Measurements from ENCODE around the gene TACC3. TPM values are rescaled to one million over a fixed set of nuclear protein-coding genes. Genes with fewer than 3 reads are reported as not detected.

The TACC3 gene
- total RNA-seq, 1 donor, result 16.0 TPM

DNA sequence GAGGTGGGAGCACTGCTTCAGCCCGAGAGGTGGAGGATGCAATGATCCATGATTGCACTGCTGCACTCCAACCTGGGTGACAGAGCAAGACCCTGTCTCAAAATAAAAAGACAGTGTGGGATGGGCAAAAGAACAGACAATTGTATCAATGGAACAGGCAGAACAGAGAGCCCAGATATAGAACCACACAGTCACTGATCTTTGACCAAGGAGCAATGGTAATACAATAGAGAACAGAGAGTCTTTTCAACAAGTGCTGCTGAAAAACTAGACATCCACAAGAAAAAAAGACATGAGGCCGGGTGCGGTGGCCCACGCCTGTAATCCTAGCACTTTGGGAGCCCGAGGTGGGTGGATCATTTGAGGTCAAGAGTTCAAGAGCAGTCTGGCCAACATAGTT is 43.1 kb upstream of the TACC3 start:
- TF ChIP-seq, protein P1, sequence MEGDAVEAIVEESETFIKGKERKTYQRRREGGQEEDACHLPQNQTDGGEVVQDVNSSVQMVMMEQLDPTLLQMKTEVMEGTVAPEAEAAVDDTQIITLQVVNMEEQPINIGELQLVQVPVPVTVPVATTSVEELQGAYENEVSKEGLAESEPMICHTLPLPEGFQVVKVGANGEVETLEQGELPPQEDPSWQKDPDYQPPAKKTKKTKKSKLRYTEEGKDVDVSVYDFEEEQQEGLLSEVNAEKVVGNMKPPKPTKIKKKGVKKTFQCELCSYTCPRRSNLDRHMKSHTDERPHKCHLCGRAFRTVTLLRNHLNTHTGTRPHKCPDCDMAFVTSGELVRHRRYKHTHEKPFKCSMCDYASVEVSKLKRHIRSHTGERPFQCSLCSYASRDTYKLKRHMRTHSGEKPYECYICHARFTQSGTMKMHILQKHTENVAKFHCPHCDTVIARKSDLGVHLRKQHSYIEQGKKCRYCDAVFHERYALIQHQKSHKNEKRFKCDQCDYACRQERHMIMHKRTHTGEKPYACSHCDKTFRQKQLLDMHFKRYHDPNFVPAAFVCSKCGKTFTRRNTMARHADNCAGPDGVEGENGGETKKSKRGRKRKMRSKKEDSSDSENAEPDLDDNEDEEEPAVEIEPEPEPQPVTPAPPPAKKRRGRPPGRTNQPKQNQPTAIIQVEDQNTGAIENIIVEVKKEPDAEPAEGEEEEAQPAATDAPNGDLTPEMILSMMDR (IDR thresholded peaks at IDR 0.05; ENCODE audit: insufficient read depth, low read depth, low read length), result no peak
- H3K4me3 ChIP-seq (ENCODE audit: low read depth, low read length), result no peak overlapping the region
- no peak for DNase-seq (ENCODE audit: low read depth)

DNA sequence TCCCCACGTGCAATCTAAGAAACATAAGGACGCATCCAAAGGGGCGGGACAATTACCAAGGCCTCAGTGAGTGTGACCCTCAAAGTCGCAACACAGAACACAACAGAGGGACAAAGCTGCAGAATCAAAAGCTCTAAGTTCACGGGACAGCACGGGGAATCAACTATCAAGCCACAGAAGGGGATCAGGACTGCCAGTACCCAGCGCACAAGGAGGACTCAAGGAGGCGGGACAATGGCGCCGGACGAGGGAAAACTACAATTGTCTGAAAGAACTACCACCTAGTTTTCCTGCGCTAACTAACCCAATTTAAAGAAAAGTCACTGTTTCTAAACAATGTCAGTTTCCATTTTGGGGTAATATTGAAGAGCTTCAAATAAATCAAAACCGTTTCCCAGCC is 38.5 kb upstream of the TACC3 start:
- TF ChIP-seq, protein P1 (IDR thresholded peaks at IDR 0.05; ENCODE audit: insufficient read depth, low read depth, low read length), result no peak
- DNase-seq (ENCODE audit: low read depth), result no peak
- peak overlapping the region; percentile 63 for H3K4me3 ChIP-seq (ENCODE audit: low read depth, low read length)

DNA sequence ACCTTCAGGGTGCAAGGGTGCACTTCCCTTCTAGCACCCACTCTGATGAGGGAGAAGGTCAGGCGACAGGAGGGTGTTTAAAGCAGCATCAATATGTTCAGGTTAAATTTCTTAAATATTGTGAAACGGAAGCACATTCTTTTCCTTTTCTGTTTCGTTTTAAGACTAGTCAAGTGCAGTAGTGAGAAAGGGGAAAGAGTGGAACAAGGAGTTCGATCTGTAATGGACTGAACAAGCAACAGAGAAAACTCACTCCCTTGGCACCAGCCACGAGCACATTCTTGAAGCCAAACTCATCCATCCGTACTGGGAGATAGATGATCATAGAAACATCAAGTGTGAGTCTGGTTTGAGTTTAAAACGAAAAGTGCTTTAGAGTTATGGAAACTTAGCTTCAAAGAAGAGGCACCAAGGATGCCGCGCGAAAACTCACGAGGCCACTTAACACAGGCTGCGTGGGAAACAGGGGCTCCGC is 38.0 kb upstream of the TACC3 start:
- H3K4me3 ChIP-seq (ENCODE audit: low read depth, low read length), result peak overlapping the region; percentile 63
- TF ChIP-seq, protein P1 (IDR thresholded peaks at IDR 0.05; ENCODE audit: insufficient read depth, low read depth, low read length), result no peak
- DNase-seq (ENCODE audit: low read depth), result peak; percentile 73

DNA sequence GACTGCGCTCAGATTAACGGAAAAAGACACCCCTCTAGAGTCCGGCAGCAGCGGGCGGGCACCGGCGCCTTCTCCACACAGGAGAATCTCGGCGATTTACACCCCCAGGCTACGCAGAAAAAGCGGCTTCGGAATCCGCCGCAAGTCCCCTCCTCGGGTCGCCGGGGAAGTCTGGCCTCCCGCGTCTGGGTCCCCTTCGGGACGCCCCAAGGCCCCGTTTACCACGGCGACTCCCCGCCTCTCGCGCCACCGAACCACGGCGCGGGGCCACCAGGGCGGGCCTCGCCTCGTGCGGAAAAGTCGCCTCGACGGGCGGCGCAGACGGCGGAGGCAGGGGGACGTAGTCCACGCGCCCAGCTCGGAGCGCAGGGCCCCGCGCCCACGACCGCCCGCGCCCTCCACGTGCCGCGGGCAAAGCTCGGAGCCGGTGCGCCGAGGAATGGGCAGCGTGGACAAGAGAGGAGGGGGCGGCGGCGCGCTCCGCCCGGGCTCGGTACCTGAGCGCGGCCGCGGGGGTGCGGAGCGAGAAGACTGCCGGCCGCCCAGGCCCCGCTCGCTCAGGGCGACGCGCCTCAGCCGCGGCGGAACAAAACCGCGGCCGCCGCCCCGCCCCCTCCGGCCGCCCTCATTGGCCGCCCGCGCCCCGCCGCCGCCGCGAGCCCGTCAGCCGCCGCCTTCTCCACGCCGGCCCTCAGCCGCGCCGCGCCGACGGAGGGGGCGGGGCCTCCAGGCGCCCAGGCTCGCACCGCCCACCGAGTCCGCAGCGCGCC is 37.4 kb upstream of the TACC3 start, which contains the start of gene FAM53A:
Gene FAM53A (minus strand): TSS at position 578 of the 770 bp plus-strand sequence. CDS start 15,572 bp downstream, outside the sequence.
- peak; percentile 86 for DNase-seq (ENCODE audit: low read depth)
- TF ChIP-seq, protein P1 (IDR thresholded peaks at IDR 0.05; ENCODE audit: insufficient read depth, low read depth, low read length), result no peak
- peak within 1 kb of the TSS; percentile 63 for H3K4me3 ChIP-seq (ENCODE audit: low read depth, low read length)

DNA sequence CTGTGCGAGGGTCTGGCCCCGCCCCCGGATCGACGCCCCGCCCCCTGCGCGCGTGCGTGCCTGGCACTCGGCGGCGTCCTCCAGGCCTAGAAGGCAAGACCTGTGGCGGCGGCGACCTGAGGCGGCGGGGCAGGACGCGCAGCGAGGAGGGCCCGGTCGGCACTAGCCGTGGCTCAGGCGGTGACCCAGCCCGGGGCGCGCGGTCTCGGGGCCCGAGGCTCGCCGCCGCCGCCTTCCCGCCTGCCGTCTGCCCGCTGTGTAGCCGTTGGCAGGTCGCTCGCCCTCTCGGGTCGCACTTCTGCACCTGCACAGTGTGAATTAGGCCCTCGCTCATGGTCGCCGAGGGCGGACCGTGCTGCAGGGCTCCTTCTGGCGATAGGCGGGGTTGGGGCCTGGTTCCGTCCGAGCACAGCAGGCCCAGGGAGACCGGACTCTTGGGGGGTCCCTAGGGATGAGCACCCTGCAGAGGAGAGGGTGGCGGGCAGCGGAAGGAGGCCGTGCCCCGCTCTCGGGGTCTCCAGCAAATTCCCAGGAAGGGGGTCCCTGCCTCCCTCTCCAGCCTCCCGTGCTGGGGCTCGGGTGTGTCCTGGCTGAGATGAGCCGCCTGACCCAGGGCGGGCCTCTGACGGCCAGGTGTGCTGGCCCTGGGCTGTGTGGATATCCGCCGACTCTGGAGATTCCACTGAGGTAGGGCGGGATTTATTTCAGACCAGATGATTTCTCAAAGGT is 36.7 kb upstream of the TACC3 start:
- no peak for DNase-seq (ENCODE audit: low read depth)

More for the DNA sequence above, 36.7 kb upstream of the TACC3 start:
- peak overlapping the region; percentile 57 for H3K4me3 ChIP-seq (ENCODE audit: low read depth, low read length)
- TF ChIP-seq, protein P1 (IDR thresholded peaks at IDR 0.05; ENCODE audit: insufficient read depth, low read depth, low read length), result no peak
